Measurements from ENCODE around the gene HDLBP. TPM values are rescaled to one million over a fixed set of nuclear protein-coding genes. Genes with fewer than 3 reads are reported as not detected.
"Not testable (repeated sequence)": the region's sequence is repeated elsewhere in the genome, so short reads cannot be mapped to it uniquely, and the experiment has no call there.

HDLBP gene
- total RNA-seq, 2 donors from 2014 or later = 404 to 447 TPM

DNA sequence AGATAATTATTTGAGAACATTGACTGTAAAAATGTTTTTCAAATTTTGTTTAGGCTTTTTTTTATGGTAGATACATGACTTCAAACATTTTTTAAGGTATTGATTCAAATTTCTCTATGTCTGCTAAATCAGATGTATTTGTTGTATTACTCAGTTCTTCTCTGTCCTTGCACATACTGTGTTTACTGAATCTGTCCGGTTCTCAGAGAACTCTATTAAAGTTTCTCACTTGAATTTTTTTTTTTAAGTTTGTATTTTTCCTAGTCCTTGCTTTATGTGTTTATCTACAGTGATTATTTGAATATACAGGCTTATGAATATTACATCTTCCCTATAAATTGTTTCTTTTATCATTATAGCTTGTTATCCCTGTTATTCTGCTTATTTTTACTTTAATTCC is 5.6 kb upstream of the HDLBP start:
- Histone ChIP-seq H3K27ac (no peak overlapping the region), H3K27me3 (replicated peaks; ENCODE audit: insufficient read depth) (no peaks in the 10 kb centered on the region), H3K9me3 (no peaks in the 10 kb centered on the region), H3K4me3 (no peak overlapping the region), H3K36me3 (no peaks in the 10 kb centered on the region), H3K4me1 (ENCODE audit: control insufficient read depth in 1 of 2, low read depth in 2 of 2) (peaks cover 40 to 85% of the 10 kb centered on the region in 2 donors)
- TF ChIP-seq, protein P1, sequence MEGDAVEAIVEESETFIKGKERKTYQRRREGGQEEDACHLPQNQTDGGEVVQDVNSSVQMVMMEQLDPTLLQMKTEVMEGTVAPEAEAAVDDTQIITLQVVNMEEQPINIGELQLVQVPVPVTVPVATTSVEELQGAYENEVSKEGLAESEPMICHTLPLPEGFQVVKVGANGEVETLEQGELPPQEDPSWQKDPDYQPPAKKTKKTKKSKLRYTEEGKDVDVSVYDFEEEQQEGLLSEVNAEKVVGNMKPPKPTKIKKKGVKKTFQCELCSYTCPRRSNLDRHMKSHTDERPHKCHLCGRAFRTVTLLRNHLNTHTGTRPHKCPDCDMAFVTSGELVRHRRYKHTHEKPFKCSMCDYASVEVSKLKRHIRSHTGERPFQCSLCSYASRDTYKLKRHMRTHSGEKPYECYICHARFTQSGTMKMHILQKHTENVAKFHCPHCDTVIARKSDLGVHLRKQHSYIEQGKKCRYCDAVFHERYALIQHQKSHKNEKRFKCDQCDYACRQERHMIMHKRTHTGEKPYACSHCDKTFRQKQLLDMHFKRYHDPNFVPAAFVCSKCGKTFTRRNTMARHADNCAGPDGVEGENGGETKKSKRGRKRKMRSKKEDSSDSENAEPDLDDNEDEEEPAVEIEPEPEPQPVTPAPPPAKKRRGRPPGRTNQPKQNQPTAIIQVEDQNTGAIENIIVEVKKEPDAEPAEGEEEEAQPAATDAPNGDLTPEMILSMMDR (IDR thresholded peaks at IDR 0.05) = no peak
- ATAC-seq (ENCODE audit: insufficient number of reproducible peaks, low FRiP score, low read depth) = no peak
- DNase-seq (ENCODE audit: low spot score) = no peak

- Histone ChIP-seq H3K27me3 (replicated peaks; ENCODE audit: insufficient read depth) (no peaks in the 10 kb centered on the region), H3K4me1 (ENCODE audit: control insufficient read depth in 1 of 2, low read depth in 2 of 2) (peaks cover 40 to 84% of the 10 kb centered on the region in 2 donors), H3K36me3 (no peaks in the 10 kb centered on the region), H3K9me3 (no peaks in the 10 kb centered on the region), H3K27ac (no peak overlapping the region), H3K4me3 (no peak overlapping the region)
- TF ChIP-seq, protein P1 (IDR thresholded peaks at IDR 0.05) = no peak
- no peak for ATAC-seq (ENCODE audit: insufficient number of reproducible peaks, low FRiP score, low read depth)
- no peak for DNase-seq (ENCODE audit: low spot score)
These were observed 4.9 kb upstream of the HDLBP start for GRCh38 chr2:241320394-241320793.

DNA sequence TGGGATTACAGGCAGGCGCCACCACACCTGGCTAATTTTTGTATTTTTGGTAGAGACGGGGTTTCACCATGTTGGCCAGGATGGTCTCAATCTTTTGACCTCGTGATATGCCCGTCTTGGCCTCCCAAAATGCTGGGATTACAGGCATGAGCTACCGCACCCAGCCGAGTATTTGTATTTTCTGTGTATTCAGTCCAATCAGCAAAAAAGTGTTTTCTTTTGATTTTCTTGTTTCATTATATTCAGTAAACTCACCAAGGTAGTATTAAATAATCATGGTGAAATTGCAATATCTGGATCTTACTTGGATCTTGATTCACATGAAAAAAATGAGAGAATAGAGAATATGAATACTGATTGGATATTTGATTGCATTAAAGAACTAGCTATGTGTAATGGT is 3.4 kb upstream of the HDLBP start:
- peaks cover 42 to 77% of the 10 kb centered on the region in 2 donors for H3K4me1 ChIP-seq (ENCODE audit: control insufficient read depth in 1 of 2, low read depth in 2 of 2)
- not testable (repeated sequence) for ATAC-seq (ENCODE audit: insufficient number of reproducible peaks, low FRiP score, low read depth)

GRCh38 chr2:241317391-241317790 is 1.9 kb upstream of the HDLBP start:
- TF ChIP-seq, protein P1 (IDR thresholded peaks at IDR 0.05) = no peak
- Histone ChIP-seq H3K36me3 (no peaks in the 10 kb centered on the region), H3K4me3 (peak overlapping the region; percentile 80), H3K27ac (peak overlapping the region in 1 of 2 donors; percentile 99), H3K27me3 (replicated peaks; ENCODE audit: insufficient read depth) (no peaks in the 10 kb centered on the region), H3K9me3 (no peaks in the 10 kb centered on the region), H3K4me1 (ENCODE audit: control insufficient read depth in 1 of 2, low read depth in 2 of 2) (peaks cover 42 to 71% of the 10 kb centered on the region in 2 donors)
- no peak for ATAC-seq (ENCODE audit: insufficient number of reproducible peaks, low FRiP score, low read depth)
- DNase-seq (ENCODE audit: low spot score) = no peak

More for the DNA sequence above, 3.4 kb upstream of the HDLBP start:
- H3K4me3 ChIP-seq = peak overlapping the region; percentile 28
- not testable (repeated sequence) for H3K9me3 ChIP-seq; H3K36me3 ChIP-seq; H3K27me3 ChIP-seq (replicated peaks; ENCODE audit: insufficient read depth); DNase-seq (ENCODE audit: low spot score); H3K27ac ChIP-seq

- no peaks in the 10 kb centered on the region for H3K36me3 ChIP-seq
- DNase-seq (ENCODE audit: low spot score) = no peak
- no peak for ATAC-seq (ENCODE audit: insufficient number of reproducible peaks, low FRiP score, low read depth)
- peaks cover 39 to 65% of the 10 kb centered on the region in 2 donors for H3K4me1 ChIP-seq (ENCODE audit: control insufficient read depth in 1 of 2, low read depth in 2 of 2)
- TF ChIP-seq, protein P1 (IDR thresholded peaks at IDR 0.05) = no peak
- no peaks in the 10 kb centered on the region for H3K27me3 ChIP-seq (replicated peaks; ENCODE audit: insufficient read depth)
- no peaks in the 10 kb centered on the region for H3K9me3 ChIP-seq
- H3K27ac ChIP-seq = peak overlapping the region; percentile 88 to 99
- peak overlapping the region; percentile 80 for H3K4me3 ChIP-seq
These were observed 1.4 kb upstream of the HDLBP start for GRCh38 chr2:241316825-241317224.
